Measurements from ENCODE around the gene DNAH8.

The DNAH8 gene

DNA sequence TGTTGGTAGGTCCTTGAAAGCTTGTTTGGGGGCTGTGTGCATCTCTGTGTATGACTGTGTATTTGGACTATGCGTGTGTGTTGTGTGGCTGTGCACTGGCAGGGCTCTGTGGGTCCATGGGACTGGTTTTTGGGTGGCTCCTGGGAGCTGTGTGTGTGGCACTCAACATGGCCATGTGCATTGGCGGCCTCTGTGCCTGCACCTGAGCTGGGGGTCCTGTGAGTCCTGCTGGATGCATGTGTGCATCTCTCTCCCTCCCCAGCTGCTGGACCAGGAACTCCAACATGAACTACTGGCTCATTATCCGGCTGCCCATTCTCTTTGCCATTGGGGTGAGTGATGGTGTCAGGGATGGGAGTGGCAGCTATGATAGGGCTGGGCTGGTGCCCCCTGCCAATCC is 363.6 kb downstream of the DNAH8 start:
- no peak for DNase-seq

DNA sequence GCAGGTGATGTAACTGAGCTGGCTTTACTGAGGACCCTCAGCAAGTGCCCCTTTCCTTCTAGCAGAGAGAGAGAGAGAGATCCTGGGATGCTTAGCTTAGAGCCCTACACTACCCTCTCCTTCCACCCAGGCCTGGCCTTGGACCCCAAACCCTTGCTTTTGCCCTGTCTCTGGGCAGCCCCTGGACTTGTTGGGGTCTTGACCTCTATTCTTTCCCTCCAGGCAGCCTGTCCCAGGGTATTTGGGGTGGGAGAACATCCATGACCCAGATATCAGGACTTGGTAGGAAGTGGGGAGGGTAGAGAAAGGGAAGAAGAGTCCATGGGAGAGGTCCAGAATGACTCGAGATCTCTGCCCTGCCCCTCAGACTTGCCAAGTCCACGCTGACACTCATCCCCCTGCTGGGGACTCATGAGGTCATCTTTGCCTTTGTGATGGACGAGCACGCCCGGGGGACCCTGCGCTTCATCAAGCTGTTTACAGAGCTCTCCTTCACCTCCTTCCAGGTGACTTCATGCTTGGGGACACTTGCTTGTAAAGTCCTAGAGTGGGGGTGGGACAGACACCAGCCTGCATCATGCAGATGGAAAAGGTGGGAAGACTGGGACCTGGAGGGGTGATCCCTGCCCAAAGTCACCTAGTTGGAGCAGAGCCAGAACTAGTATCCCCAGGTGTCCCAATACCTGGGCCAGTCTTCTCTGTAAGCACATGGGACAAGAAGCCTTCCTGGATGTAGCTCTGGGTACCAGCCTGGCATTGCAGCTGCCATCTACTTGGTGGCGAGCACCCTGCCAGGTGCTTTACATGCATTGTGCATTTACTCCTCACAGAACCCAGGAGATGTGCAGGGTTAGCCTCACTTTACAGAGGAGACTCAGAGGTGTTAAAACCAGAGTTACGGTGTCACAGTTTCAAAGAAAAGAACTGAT is 364.4 kb downstream of the DNAH8 start:
- DNase-seq = no peak
